Activated CD4-positive, alpha-beta T cell treated with anti-CD3 and anti-CD28 coated beads for 48 hours (primary cell): ENCODE measurements around the gene DIO3.

Experiments used
- DNase-seq: peaks from one replicate; pipeline ENCODE4 v3.0.0-alpha.2; 2020

DIO3 gene

DNA sequence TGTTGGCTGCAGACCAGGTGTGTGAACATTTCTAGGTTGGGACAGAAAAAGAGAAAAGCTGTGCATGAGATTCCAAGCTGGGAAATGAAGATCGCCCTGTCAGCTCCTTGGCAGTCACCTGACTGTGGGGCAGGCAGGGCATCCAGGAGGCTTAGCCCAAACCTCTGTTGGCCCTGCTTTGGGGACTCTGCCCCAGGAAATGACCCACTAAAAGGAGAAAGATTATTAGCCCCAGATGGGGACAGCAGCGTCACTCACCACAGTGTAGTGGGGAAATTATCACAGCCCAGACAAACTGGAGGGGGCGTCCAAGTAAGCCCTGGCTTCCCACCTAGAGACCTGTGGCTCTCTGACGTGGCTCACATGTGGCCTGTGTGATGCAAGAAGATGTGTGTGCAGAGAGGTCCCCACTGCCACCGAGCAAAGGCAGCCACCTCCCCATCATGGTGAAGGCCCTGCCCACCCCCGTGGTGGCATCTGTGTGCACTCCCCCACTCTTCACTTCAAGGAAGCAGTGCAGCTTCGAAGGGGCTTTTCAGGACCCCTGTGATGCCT, 39.1 kb downstream of the DIO3 start:
- DNase-seq, result no peak

DNA sequence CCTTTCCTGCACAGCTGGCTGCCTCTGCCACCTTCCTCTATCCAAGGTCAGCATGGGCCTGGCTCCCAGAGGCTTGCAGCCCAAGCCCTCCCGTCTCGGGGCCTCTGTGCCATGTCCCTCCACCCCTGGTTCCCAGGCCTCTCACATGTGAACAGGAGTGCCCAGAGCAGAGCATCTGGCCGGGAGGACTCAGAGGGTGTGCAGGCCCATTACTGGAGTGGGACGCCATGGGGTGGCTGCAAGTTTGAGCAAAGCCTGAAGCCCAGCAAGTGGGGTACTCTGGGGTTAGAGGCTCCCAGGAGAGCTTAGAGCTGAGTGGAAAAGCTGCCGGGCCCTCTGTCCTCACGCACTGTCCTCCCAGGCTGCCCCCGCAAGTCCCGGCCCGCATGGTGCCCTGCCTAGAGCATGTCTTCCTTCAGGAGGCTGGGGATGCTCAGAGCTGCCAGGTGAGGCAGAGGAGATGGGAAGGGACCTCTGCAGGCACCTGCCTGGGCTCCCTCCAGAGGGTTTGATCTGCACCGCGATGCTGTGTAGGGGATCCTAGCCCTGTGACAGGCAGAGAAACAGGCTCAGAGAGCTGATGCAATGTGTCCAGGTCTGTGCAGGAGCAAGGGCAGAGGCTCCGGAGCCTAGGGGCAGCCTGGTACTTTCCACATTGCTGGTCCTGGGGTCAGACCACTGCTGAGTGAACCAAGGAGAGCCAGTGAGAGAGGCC, 39.8 kb downstream of the DIO3 start:
- DNase-seq, result no peak

GRCh38 chr14:101601606-101602465, 40.5 kb downstream of the DIO3 start:
- no peak for DNase-seq

DNA sequence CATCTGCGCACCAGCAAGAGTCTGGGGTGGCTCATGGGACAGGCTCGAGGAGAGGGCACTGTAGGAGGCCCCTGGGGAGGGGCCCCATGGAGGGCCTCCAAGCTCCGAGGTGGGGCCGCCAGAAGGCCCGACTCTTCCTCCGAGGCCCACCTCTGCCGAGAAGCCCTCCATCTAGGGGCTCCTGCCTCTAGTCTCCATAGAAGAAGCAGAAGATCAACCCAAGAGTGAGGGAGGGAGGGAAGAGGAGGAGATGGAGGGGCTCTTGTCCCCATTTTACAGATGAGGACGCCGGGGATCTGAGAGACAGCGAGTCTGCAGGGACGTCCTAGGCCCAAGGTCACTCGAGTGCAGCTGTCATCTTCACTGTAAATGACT, 41.2 kb downstream of the DIO3 start:
- DNase-seq, result no peak

GRCh38 chr14:101603096-101603495, 41.8 kb downstream of the DIO3 start:
- no peak for DNase-seq

DNA sequence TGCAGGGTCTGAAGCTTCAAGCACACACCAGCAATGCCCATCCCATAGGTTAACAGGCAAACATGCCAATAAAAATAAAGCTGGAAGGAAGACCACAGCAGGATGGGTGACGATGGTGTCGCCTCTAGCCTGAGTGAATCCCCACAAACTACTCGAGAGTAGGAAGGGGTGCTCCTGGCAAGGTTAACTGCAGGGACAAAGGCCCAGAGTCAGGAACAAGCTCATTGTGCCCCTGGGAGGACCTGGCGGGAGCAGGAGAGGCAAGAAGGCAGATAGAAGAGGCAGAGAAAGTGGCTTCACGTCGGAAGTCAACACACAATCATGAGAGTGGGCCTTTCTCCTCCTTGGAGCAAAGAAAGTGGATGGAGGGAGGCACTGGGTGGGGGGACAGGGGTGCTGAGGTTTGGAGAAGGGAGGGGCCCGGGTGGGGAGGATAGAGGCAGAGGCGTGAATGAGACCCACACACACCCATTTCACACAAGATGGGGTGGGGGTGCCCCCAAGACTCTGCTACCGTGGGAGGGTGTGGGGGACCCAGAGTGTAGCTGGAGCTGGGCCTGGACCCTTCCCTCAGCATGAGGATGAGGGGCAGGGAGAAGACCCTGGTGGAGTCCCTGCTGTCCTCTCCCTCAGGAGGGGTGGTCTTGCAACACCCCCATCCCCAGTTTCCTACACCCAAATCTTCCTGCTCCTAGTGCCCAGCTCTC, 43.1 kb downstream of the DIO3 start:
- no peak for DNase-seq

- no peak for DNase-seq
Measured at GRCh38 chr14:101604935-101605780, 43.9 kb downstream of the DIO3 start.

GRCh38 chr14:101605836-101606235, 44.5 kb downstream of the DIO3 start:
- DNase-seq, result no peak
